HepG2 (cell line): ENCODE measurements around the gene PA2G4.

Source experiments
- ATF3 ChIP-seq: sonication (generic); formaldehyde crosslinking; IDR thresholded peaks from 2 replicates; pipeline ENCODE4 v1.4.0; 2020; ENCODE audit warnings: missing genetic modification reagents
- DMTF1 ChIP-seq: sonication (generic); formaldehyde crosslinking; IDR thresholded peaks from 2 replicates; pipeline ENCODE4 v1.4.0; 2020; ENCODE audit warnings: mild to moderate bottlenecking, missing genetic modification reagents

GRCh38 chr12:56134897-56135296 is 30.5 kb downstream of the PA2G4 start:
- TF ChIP-seq DMTF1, result no peak
- no peak for TF ChIP-seq ATF3 (CRISPR knock-in tag)
